Measurements from ENCODE around the gene JMJD1C. TPM values are rescaled to one million over a fixed set of nuclear protein-coding genes. Genes with fewer than 3 reads are reported as not detected.
"Not testable (repeated sequence)": the region's sequence is repeated elsewhere in the genome, so short reads cannot be mapped to it uniquely, and the experiment has no call there.

Gene JMJD1C
- total RNA-seq, 1 experiment from 2014 or later, result 66.3 TPM

DNA sequence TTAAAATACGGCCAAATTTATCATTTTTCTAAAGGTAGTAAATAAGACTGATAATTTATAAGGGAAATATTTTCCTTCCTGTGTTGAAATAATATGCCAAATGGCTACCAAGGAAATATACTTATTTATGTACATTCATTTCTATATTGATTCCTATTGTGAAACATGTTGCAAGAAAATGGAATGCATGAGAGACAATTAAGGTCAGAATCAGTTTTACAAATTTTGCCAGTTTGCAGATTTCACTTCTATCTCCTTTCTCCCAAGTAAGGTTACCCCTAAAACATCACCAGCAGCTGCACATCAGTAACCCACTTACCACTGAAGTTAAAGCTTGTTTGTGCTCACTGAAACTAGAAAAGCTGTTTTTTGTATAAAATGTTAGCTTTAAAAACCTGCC is 36.2 kb upstream of the JMJD1C start:
- H3K9me2 ChIP-seq (ENCODE audit: insufficient read depth), result no peaks in the 10 kb centered on the region
- H3K27ac ChIP-seq (ENCODE audit: low read depth, low read length), result no peak overlapping the region
- no peak overlapping the region for H3K4me3 ChIP-seq (replicated peaks in 1 of 2; ENCODE audit: low read depth in 1 of 2, low read length in 2 of 2)
- no peak overlapping the region for H3K9ac ChIP-seq (ENCODE audit: low read length)
- ChIA-PET RAD21 (ENCODE audit: low non-redundant PET in 1 of 2, low total read pairs in 2 of 2, uncharacterized antibody in 2 of 2, unreplicated experiment in 2 of 2) (no interaction called here), CTCF (no interaction called here), POLR2A (no interaction called here)
- ATAC-seq (no peak), DNase-seq (ENCODE audit: low read depth, low spot score) (no peak)
- H2AFZ ChIP-seq (ENCODE audit: low read depth, low read length, poor library complexity, severe bottlenecking), result no peak overlapping the region
- no peaks in the 10 kb centered on the region for H3K9me3 ChIP-seq (ENCODE audit: control insufficient read depth in 1 of 2, insufficient read depth in 1 of 2, low read depth in 1 of 2, low read length in 2 of 2)
- H3K4me1 ChIP-seq (ENCODE audit: control insufficient read depth in 1 of 2, insufficient read depth in 2 of 2, low read length in 2 of 2), result peaks cover 12% of the 10 kb centered on the region in 2 experiments
- BruUV-seq (replicated peaks), result no TSS peak
- peaks cover 81% of the 10 kb centered on the region for H3K79me2 ChIP-seq (ENCODE audit: insufficient read depth, low read length)
- intact Hi-C loops (cut with micrococcal nuclease), result no loop called here
- no peaks in the 10 kb centered on the region for H4K20me1 ChIP-seq (ENCODE audit: insufficient read depth)
- no peaks in the 10 kb centered on the region for H3K36me3 ChIP-seq (ENCODE audit: control insufficient read depth in 1 of 2, insufficient read depth in 2 of 2, low read length in 2 of 2)
- no peak for TF ChIP-seq POLR2A (IDR thresholded peaks at IDR 0.05; ENCODE audit: borderline replicate concordance, extremely low read depth, insufficient read depth, insufficient read length)
- no peak for TF ChIP-seq CEBPB (IDR thresholded peaks at IDR 0.05; ENCODE audit: low read depth)
- TF ChIP-seq SIN3A (IDR thresholded peaks at IDR 0.05; ENCODE audit: low read depth), result no peak
- TF ChIP-seq ZFX (IDR thresholded peaks at IDR 0.05), result no peak
- TF ChIP-seq CBX3 (IDR thresholded peaks at IDR 0.05; ENCODE audit: low read depth), result no peak
- no peak for TF ChIP-seq EZH2 (IDR thresholded peaks at IDR 0.05)
- TF ChIP-seq EGR1 (IDR thresholded peaks at IDR 0.05; ENCODE audit: low read depth), result no peak
- no peak for TF ChIP-seq SP1 (IDR thresholded peaks at IDR 0.05; ENCODE audit: low read depth)
- TF ChIP-seq, protein P1, sequence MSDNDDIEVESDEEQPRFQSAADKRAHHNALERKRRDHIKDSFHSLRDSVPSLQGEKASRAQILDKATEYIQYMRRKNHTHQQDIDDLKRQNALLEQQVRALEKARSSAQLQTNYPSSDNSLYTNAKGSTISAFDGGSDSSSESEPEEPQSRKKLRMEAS (IDR thresholded peaks at IDR 0.05), result no peak
- TF ChIP-seq, protein P2, sequence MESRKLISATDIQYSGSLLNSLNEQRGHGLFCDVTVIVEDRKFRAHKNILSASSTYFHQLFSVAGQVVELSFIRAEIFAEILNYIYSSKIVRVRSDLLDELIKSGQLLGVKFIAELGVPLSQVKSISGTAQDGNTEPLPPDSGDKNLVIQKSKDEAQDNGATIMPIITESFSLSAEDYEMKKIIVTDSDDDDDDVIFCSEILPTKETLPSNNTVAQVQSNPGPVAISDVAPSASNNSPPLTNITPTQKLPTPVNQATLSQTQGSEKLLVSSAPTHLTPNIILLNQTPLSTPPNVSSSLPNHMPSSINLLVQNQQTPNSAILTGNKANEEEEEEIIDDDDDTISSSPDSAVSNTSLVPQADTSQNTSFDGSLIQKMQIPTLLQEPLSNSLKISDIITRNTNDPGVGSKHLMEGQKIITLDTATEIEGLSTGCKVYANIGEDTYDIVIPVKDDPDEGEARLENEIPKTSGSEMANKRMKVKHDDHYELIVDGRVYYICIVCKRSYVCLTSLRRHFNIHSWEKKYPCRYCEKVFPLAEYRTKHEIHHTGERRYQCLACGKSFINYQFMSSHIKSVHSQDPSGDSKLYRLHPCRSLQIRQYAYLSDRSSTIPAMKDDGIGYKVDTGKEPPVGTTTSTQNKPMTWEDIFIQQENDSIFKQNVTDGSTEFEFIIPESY (IDR thresholded peaks at IDR 0.05; ENCODE audit: extremely low read depth, insufficient replicate concordance, low read length), result no peak
- no peaks in the 10 kb centered on the region for H3K27me3 ChIP-seq (ENCODE audit: insufficient read depth, low read length)
- H3K4me2 ChIP-seq (ENCODE audit: low read length), result no peak overlapping the region

DNA sequence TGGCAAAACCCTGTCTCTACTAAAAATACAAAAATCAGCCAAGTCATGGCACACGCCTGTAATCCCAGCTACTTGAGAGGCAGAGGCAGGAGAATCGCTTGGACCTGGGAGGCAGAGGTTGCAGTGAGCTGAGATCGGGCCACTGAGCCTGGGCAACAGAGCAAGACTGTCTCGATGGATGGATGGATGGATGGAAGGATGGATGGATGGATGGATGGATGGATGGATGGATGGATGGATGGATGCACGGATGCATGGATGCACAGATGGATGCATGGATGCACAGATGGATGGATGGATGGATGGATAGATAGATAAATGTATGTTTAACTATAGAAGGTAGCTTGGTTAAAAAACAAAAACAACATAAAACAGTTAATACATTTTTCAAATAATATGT is 34.8 kb upstream of the JMJD1C start:
- H3K36me3 ChIP-seq (ENCODE audit: control insufficient read depth in 1 of 2, insufficient read depth in 2 of 2, low read length in 2 of 2); POLR2A ChIA-PET: not testable (repeated sequence)

More for the DNA sequence above, 34.8 kb upstream of the JMJD1C start:
- Histone ChIP-seq H3K79me2 (ENCODE audit: insufficient read depth, low read length) (peaks cover 81% of the 10 kb centered on the region), H3K4me1 (ENCODE audit: control insufficient read depth in 1 of 2, insufficient read depth in 2 of 2, low read length in 2 of 2) (peaks cover 12% of the 10 kb centered on the region in 2 experiments)
- H3K4me3 ChIP-seq (replicated peaks in 1 of 2; ENCODE audit: low read depth in 1 of 2, low read length in 2 of 2); RAD21 ChIA-PET (ENCODE audit: low non-redundant PET in 1 of 2, low total read pairs in 2 of 2, uncharacterized antibody in 2 of 2, unreplicated experiment in 2 of 2); intact Hi-C loops (cut with micrococcal nuclease); CTCF ChIA-PET; H3K9me3 ChIP-seq (ENCODE audit: control insufficient read depth in 1 of 2, insufficient read depth in 1 of 2, low read depth in 1 of 2, low read length in 2 of 2); BruUV-seq (replicated peaks); H4K20me1 ChIP-seq (ENCODE audit: insufficient read depth); H3K4me2 ChIP-seq (ENCODE audit: low read length); ATAC-seq; H2AFZ ChIP-seq (ENCODE audit: low read depth, low read length, poor library complexity, severe bottlenecking); H3K9ac ChIP-seq (ENCODE audit: low read length); H3K27me3 ChIP-seq (ENCODE audit: insufficient read depth, low read length); H3K27ac ChIP-seq (ENCODE audit: low read depth, low read length); H3K9me2 ChIP-seq (ENCODE audit: insufficient read depth); DNase-seq (ENCODE audit: low read depth, low spot score): not testable (repeated sequence)

All from HCT116 (cell line).